GM12801 (cell line): ENCODE data around the gene TTC3.

ENCODE experiments used
- TF ChIP-seq, protein P1 (sequence below): IDR thresholded peaks from one replicate; pipeline ENCODE4 v1.5.1; 2011; ENCODE audit warnings: control low read depth; ENCODE audit not compliant: insufficient read length; ENCODE audit errors: extremely low read depth

Gene TTC3

DNA sequence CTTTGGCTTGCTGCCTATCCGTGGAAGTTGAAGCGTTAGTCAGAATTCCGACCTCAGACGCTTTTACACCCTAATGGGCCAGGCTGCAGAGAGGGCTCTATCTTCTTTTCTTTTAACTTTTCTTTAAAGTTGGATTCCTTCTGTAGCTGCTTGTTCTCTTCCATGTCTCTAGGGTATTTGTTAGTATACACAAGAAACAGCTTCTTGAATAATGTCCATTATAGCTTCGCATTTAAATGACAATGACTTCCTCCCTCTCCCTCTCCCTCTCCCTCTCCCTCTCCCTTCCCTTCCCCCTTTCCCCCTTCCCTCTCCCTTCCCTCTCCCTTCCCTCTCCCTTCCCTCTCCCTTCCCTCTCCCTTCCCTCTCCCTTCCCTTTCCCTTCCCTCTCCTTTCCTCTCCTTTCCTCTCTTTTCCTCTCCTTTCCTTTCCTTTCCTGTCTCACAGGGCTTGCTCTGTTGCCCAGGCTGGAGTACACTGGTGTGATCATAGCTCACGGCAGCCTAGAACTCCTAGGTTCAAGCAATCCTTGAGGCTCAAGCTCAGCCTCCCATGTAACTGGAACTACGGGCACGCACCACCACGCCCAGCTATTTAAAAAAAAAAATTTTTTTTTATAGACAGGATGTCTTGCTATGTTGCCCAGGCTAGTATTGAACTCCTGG lies 33.5 kb upstream of the TTC3 start:
- TF ChIP-seq, protein P1, sequence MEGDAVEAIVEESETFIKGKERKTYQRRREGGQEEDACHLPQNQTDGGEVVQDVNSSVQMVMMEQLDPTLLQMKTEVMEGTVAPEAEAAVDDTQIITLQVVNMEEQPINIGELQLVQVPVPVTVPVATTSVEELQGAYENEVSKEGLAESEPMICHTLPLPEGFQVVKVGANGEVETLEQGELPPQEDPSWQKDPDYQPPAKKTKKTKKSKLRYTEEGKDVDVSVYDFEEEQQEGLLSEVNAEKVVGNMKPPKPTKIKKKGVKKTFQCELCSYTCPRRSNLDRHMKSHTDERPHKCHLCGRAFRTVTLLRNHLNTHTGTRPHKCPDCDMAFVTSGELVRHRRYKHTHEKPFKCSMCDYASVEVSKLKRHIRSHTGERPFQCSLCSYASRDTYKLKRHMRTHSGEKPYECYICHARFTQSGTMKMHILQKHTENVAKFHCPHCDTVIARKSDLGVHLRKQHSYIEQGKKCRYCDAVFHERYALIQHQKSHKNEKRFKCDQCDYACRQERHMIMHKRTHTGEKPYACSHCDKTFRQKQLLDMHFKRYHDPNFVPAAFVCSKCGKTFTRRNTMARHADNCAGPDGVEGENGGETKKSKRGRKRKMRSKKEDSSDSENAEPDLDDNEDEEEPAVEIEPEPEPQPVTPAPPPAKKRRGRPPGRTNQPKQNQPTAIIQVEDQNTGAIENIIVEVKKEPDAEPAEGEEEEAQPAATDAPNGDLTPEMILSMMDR = no peak

- TF ChIP-seq, protein P1 = no peak
Observed at GRCh38 chr21:37040212-37040611, 32.8 kb upstream of the TTC3 start.

GRCh38 chr21:37041706-37042271 lies 31.3 kb upstream of the TTC3 start:
- TF ChIP-seq, protein P1 = no peak

DNA sequence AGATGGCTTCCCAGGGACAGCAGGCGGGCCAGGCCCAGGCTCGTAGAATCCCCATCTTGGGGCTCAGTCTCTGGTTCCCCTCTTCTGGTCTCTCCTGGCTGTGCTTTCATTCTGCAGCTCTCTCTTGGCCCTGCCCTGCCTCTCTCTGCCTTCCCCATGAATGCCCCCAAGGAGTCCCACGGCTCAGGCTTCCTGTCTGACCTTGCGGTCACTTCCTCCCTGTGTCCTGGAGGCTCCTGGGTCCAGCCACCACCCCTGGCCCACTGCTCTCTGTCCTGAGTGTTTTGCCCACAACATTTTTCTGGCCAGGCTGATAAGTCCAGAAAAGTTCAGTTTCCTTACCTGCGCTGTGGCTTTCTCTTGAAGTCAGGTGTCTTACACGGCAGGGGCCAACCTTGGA lies 29.2 kb upstream of the TTC3 start:
- TF ChIP-seq, protein P1 = no peak

DNA sequence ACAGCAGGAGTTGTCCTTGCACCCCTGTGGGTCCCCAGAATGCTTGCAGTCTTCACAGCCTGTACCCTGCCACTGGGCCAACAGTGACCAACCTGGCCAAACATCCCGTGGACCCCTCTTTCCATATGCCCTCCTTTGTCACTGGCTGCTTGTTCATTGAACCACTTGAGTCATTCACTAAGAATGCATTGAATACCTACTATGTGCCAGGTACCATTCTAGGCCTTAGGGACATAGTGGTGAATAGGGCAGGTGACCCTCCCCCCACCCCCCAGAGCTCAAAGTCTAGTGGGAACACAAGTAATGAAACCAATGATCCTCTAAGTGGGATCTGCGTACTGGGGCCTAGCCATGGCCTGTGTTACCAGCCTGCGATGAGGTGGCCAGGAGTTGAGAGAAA lies 28.4 kb upstream of the TTC3 start:
- TF ChIP-seq, protein P1 = no peak

- TF ChIP-seq, protein P1 = no peak
Observed at GRCh38 chr21:37045149-37045548, 27.9 kb upstream of the TTC3 start.

GRCh38 chr21:37045556-37045955 lies 27.5 kb upstream of the TTC3 start:
- TF ChIP-seq, protein P1 = no peak

- TF ChIP-seq, protein P1 = no peak
Observed at GRCh38 chr21:37047079-37047478, 26.0 kb upstream of the TTC3 start.
